HG03575 (cell line): Measurements from ENCODE around the gene KLHL17.

Experiments
- ATAC-seq: cut with Tn5 transposase; IDR thresholded peaks from one replicate; pipeline ENCODE4 v1.9.1; 2021; ENCODE audit not compliant: unreplicated experiment, insufficient number of reproducible peaks, low FRiP score; ENCODE audit errors: extremely low read depth

KLHL17 gene

DNA sequence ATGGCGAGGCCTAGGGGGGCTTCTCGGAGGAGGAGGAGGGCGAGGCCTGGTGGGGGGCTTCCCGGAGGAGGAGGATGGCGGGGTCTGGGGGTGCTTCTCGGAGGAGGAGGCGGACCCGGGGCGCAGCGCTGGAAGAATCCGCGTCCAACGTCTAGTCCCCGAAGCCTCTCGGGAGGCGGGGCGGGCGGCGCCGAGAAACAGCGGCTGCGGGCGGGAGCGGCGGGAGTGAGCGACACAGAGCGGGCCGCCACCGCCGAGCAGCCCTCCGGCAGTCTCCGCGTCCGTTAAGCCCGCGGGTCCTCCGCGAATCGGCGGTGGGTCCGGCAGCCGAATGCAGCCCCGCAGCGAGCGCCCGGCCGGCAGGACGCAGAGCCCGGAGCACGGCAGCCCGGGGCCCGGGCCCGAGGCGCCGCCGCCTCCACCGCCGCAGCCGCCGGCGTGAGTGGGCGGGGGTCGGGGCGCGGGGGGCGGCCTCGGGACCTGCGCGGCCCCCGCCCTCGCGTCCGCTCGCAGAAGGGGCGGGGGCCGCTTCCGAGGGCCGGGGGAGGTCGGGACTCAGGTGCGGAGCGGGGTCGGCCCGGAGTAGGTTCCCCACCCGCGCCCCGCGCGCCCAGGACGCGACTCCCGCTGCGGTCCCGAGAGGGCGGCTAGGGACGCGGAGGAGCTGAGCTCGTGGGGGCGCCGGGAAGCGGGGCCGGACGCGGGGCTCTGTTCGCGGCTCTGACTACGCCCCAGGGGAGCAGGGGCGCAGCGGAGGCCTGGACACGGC is at the start of gene KLHL17:
Gene KLHL17 (plus strand): TSS at position 222 of the 769 bp plus-strand sequence. CDS start 110 bp downstream, at position 332.
- no peak for ATAC-seq

DNA sequence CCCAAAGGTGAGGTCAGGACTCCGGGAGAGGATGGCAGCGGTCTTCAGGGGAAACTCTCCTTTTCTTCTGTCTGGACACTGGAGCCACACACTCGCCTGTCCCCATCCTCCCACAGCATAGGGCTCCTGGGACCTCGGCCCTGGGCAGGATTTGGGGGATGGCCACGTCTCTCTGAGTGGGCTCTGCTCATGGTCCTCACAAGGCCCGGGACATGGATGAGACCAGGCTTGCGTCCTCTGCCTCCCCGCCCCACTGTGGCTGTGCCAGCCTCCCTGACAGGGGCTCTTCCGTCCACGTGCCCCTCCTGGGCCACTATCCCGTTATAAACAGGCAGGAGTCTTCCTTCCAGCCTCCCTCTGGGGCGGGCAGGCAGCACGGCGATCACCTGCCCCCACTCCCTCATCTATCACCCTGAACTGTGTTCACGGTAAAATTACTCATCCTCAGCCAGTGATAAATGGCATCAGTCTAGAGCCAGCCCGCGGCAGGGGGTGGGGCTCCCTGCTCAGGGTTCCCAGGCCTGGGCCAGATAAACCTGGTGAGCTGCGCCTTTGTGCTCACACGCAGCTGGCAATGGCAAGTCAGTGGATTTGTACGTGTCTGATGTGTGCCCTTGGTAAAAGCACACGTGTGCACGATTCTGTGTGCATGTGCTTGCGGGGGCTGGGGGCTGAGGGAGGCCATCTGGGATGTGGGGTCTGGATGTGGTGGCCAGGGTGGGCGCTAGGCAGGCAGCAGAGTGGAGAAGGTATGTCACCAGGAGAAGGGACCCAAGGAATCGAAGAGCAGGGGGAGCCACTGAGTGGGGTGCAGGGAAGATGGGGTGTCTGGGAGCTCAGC is 49.3 kb upstream of the KLHL17 start:
- no peak for ATAC-seq

DNA sequence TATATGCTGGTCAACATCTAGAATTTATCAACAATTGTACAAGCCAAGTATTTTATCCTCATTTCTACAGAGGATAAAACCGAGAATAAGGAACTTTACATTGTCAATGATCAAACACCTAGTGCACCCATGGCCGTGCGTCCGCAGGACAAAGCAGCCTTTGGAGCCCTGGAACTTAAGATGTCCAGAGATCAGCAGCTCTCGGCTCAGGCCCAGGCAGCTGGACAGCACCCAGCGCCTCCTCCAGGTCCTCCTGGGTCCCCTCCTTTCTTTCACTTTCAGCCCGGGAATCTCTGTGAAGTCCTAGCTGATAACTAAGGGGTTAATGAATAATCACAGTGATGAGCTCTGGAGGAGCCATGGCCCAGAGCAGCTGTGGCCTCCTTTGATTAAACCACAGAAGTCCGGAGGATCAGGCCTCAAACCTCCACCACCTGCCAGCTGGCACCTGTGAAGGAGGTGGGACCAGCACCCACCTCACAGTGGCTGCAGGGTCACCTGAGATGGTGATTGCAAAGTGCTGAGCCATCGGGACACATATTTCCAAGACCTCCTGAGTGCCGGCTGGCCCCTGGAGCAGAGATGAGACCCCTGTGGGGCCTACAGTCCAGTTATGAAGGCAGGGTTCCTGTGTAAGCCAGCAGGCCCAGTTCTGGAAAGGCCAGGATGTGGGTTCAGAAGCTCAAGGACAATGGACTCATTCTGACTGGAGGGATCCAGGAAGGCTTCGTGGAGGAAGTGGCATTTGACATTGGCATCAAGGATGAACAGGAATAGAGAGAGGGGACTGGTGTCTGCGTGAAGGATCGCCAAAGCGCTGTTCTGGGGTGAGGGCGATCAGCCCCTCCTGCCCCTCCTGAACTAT is 48.3 kb upstream of the KLHL17 start:
- no peak for ATAC-seq

DNA sequence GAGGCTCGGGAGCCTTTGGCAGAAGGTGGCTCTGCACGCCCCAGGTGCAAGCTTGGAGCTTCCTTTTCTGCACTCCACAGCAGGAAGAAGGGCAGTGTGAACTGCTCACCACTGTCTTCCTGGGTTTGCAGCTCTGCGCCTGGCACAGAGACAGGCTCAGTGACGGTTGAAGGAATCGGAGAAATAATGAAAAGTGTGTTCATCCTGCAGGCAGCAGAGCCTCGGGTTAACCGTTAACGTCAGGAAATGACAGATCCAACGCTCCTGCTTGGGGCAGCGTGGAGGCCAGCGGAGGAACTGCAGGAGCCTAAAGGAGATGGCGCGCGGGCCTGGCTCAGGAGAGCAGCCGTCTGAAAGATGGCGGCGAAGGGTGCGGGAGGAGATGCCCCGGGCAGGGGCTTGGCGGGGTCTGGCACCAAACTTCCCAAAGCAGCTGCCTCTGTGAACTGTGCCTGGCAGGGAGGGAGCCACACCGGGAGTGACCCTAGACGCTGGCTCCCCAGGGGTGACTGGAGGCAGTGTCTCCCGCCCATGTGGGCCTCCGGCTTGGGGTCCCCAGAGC is 47.6 kb upstream of the KLHL17 start:
- no peak for ATAC-seq

DNA sequence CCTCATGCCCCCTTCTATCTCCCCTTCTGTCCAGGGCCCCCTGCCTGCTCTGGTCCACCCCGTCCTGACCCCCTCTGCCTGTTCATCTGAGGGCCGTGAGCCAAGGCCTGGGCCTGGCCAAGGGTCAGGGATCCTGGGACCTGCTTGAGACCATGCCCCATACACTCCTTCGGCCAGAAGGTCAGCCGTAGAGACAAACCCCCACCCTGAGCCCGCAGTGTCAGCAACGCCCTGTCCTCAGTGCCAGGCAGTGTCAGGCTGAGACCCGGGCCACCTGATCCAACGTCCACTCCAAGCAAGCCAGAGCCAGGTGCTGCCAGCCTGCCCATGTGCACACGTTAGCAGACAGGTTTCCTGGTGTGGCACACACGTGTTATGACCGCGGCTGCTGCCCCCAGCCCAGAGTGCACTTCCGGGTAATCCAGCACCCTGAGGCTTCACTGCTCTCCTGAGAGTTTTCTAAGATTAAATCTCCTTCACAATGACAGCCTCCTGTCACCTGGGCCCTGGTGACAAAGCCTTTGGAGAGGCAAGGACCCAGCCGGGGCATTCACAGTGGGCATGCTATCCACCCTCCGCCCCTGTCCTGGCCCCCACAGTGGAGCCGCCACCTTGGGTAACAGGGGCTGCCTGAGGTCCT is 46.8 kb upstream of the KLHL17 start:
- ATAC-seq: no peak

DNA sequence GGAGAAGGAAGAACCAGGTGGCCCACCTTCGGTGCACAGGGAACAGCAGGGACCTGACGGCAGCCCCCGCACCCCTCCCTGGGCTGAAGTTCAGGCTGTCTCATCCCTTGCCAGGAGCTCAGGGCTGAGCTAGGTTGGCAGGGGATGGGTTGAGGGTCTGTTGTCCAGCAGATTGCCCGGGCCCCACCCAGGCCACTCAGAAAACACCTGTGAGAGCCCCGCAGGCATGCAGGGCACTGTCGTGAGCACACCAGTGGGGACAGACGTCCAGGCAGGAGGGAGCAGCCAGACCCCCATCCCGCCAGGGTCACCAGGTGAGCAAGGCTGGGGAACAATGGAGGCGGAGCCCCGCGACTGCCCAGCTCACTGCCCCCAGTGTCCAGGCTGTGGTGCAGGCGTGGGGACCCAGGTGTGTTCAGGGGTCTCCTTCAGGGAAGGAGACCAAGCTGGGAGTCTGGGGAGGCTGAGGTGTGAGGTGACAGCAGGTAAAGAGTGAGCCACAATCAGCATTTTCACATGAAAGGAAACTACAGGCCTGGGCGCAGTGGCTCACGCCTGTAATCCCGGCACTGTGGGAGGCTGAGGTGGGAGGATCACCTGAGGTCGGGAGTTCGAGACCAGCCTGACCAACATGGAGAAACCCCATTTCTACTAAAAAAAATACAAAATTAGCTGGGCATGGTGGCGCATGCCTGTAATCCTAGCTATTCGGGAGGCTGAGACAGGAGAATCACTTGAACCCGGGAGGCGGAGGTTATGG is 46.1 kb upstream of the KLHL17 start:
- no peak for ATAC-seq

DNA sequence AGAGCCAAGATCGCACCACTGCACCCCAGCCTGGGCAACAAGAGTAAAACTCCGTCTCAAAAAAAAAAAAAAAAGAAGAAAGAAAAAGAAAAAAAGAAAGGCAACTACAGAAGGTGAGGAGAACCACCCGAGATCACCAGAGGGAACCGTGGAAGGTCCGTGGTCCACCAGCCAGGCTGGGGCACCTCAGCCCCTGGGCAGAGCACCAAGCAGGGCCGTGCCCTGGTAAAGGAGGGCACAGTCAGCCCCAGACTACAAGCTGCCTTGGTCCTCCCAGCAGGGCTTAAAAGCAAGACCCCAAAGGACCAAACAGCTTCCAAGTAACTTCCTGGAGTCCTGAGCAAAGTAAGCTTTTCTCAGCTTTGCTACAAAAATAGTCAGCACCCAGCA is 45.5 kb upstream of the KLHL17 start:
- ATAC-seq: no peak

DNA sequence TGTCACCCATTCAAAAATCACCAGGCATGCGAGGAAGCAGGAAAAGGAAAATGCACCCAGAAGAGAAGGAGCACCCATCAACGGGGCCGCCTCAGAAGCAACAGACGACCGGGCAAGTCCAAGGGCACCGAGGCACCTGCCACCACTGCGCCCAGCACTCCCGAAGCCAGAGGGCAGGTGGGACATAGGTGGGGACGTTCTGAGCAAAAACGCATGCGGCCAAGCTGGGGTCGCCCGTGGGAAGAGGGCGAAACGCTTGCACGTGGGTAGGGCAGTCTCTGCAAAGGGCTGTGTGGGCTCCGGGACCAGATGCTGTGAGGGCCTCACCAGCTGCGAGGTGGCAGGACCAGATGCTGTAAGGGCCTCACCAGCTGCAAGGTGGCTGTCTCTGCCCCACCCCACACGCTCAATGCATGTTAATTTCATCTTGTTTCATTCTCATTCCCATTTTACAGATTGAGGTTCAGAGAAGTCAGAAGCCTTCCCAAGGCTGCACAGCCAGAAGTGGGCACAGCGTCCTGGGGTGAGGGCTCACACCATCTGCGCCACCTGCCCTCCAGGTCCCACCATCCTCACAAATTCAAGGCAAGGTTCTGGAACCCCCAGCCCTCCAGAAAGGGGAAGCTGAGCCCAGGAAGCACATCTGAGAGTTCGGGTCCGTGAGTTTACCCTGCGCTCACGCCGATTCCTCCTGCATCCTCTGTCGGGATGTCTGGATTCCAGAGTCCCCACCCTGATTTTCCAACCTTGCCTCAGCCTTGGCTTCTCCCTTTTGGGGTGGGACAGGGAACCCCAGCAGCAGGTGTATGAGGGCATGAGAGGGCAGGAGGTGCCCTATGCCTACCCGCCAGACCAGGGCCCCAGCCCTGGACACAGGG is 44.9 kb upstream of the KLHL17 start:
- no peak for ATAC-seq

DNA sequence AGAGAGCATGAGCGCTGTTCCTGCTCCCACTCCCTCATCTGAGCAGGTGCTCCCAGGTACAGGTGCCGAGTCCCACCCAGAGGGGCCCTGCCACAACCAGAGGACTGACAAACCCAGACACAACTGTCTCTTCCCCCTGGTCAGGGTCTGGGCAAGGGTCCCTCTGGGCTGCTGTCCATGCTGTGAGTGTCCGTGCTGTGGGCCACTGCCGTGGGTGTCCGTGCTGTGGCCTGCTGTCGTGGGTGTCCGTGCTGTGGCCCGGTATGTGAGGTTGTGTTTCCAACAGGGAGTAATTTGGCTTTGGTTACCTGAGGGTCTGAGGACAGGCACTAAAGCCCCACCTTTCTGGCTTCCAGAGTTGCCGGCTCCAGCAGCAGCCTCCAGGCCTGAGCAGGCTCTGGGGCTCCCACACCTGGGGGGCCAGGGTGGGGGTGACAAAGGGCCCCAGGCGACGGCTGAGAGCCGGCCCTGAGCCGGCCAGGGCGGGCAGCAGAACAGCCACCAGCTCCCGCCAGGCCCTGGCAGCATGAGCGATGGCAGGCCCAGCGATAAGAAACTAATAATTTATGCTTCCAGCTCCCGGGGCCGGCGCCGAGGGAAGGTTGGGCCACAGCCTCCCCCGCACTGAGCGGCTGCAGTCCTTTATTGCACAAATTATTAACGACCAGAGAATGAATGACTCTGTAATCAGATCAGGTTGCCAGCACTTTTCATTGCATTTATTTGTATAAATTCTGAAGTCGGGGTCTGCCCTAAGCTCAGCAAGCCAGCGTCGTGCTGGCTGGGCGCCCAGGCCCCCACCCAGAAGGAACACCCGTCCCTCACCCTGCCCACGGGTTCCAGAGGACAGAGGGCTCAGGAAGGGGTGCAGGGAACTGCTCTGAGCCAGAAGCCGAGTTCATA is 44.0 kb upstream of the KLHL17 start:
- ATAC-seq: no peak

DNA sequence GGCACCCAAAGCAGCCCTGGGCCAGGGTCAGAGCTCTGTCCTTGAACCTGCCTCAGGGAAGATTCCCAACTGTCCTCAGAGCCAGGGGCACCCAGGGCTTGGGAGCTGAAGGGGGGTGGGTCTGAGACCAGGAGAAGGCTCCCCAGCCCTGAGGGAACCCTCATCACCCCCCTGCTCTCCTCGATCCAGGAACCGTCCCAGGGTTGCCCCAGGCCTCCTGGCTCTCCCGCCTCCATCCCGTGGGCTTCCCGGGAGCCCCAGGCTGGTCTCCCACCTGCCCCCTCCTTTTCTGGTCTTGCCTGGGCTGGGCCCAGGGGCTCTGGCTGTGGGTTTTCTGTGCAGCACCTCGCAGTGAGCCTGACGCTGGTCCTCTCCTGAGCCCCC is 43.3 kb upstream of the KLHL17 start:
- ATAC-seq: no peak

DNA sequence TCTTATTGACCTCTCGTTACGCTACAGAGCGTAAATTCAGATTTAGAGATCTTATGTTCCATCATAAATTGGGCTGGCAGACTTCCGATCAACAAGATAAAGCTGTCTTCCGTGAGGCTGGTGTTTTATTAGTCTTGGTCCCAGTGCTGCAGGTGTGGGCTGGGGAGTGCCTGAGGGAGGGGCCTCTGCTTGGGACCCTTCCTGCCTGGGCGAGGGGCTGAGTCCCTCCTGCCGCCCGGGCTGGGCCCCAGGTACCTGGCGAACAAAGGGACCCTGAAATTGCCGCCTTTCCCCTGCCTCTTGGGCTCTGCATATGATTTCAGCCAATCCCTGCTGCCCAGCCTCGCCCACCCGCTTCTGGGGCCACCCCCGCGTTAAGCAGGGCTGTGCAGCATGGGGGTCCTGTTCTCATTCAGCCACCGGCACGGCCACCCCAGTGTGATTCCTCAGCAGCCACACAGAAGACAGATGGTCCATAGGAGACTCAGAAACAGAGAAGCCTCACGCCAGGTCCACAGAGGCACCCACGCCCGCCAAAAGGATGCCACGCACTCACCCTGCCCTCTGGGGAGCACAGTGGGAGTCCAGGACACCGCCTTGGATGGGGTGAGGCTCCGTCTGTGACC is 42.8 kb upstream of the KLHL17 start:
- ATAC-seq: no peak

DNA sequence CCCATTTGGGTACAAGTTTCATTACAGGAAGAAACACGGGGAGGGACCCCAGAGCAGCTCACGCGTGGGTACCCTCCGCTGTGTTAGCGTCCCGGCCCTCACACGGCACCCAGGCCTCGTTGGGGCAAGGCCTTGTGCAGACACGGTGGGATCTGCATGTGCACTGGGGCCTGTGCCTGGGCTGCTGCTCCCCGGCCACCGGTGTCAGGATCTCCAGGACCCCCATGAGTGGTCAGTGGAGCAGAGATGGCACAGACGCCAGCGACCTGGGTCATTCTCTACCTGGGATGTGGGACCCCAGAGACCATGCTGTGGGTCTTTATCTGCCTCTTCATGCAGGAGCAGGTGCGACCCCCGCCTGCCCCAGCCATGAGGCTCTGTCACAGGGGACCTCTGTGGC is 42.0 kb upstream of the KLHL17 start:
- ATAC-seq: no peak

DNA sequence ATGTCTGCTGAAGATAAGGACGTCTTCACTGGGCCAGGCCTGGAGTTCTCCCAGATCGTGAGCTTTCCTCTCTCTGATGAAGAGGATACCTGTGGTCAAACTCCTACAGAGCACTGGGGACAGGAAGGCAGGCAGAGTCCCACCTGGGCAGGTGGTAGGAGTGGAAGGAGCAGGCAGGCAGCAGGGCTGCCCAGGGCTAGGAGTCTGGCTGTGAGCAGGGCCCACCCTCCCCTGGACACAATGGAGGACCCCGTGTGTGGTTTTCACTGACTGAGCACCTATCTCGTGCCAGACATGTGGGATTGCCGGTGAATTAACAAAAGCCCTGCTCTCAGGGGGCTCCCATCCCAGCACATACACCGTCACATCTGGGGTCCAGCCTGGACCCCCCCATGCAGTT is 41.5 kb upstream of the KLHL17 start:
- ATAC-seq: no peak

DNA sequence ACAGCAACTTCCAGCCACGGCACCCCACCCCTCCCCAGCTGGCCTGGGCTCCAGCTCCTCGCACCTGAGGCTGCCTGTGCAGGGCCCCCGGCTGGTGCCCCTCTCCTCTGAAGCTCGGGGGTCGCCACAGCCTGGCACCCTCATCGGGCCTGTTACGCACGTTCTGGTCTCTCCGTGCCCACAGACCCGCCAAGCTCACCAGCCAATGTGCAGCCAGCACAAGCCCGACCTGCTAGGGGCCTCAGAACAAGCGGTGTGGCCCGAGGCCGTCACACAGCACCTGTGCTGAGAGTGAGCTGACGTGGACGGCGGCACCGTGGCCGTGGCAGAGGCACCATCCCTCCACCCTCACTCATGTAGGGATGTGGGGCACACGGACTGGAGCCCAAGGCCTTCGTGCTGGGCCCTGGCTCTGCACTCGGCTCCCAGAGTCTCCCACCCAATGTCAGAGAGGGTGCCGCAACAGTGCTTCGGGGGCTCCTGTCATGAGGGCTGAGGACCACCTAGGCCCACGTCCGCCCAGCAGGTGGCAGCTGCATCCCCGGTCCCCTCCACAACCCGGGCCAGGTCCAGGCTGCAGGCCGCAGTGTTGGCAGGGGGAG is 41.0 kb upstream of the KLHL17 start:
- ATAC-seq: no peak

DNA sequence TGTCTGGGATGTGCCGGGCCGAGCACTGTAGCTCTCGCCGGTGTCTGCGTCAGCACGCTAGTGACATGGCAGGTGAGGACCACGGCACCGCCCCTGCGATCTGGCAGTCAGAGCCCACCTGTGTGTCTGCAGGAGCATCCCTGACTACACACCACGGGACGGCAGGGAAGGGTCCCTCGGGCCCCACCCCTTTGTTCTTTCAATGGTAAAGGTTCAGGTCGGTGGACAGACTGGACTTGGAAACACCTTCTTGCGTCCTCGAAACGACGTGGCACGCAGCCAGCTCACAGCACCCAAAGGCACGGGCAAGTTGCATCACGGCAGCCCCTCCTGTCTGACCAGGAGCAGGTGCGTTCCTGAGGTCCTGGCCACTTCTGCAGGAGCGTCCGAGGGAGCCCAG is 40.4 kb upstream of the KLHL17 start:
- no peak for ATAC-seq
